ENCODE results near the gene ZCCHC7.

DNA sequence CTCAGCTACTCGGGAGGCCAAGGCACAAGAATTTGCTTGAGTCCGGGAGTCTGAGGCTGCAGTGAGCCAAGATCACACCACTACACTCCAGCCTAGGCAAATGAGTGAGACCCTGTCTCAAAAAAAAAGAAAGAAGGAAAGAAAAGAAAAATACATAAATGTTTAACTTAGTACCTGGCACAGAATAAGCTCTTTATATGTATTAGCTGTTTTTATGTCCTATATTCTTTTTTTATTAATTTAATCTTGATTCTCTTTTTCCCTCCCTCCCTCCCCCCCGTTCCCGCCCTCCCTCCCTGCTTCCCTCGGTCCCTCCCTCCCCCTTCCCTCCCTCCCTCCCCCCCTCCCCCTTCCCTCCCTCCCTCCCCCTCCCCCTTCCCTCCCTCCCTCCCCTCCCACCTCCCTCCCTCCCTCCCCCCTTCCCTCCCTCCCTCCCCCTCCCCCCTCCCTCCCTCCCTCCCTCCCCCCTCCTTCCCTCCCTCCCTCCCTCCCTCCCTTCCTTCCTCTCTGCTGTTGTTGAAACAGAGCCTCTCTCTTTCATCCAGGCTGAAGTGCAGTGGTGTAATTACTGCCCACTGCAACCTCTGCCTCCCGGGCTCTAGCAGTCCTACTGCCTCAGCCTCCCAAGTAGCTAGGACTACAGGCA is 166.3 kb downstream of the ZCCHC7 start:
- no peak for TF ChIP-seq CTCF (IDR thresholded peaks at IDR 0.05; ENCODE audit: extremely low read depth in 1 of 2, insufficient read depth in 1 of 2, low read depth in 1 of 2, low read length in 2 of 2)
- TF ChIP-seq POLR2A (IDR thresholded peaks at IDR 0.05; ENCODE audit: low read depth, low read length): no peak
